K562 (cell line): Measurements from ENCODE around the gene KRTAP10-6. TPM values are rescaled to one million over a fixed set of nuclear protein-coding genes. Genes with fewer than 3 reads are reported as not detected.

Experiments
- ATAC-seq: fragments of 200-7000 bp; cut with Tn5 transposase; 3 replicates; pipeline ENCODE4 v1.9.1; 2020; ENCODE audit warnings: moderate library complexity
- BruUV-seq: library from RNA; stranded (reverse); fragments of 400-500 nt; replicated peaks from 2 replicates; lab custom pipeline; 2021; lab: Mats Ljungman, UMichigan
- CTCF ChIA-PET: fragments of 300-600 bp; formaldehyde crosslinking; extraction: SDS; loops from one replicate; lab custom pipeline; 2021; ENCODE audit warnings: low intra/inter-chr PET ratio; lab: Yijun Ruan, JAX
- POLR2A ChIA-PET: fragments of 300-600, 350-650 bp; sonication (Branson Sonifier 250); formaldehyde crosslinking; extraction: SDS; loops from one replicate; lab custom pipeline; 2021; ENCODE audit warnings: antibody characterized with exemption, inconsistent platforms; lab: Yijun Ruan, JAX
- DNase-seq, 4 experiments: peaks; one replicate each; pipeline versions ENCODE4 v3.0.0 to v3.0.0-alpha.2; 2011 to 2018; ENCODE audit warnings: low spot score in 3 of 4, mixed read lengths in 3 of 4; ENCODE audit errors: extremely low read depth in 1 of 4
- FAIRE-seq: peaks from 2 replicates; lab custom pipeline; 2011; peaks lifted over from hg19 to GRCh38; lab: Jason Lieb, UNC
- H2AFZ ChIP-seq: 2 replicates; pipeline ENCODE4 v1.6.0; 2011; ENCODE audit warnings: low read depth, low read length, control low read depth, inconsistent platforms
- H3K27ac ChIP-seq: fragments of 200-600 bp; 3 replicates; pipeline ENCODE4 v1.8.0; 2011; ENCODE audit warnings: low read depth, mild to moderate bottlenecking, control low read depth, inconsistent platforms, low read length, moderate library complexity, mixed read lengths; ENCODE audit errors: extremely low read depth
- H3K27me3 ChIP-seq, 2 experiments: fragments of 300-600 bp in 1 of 2; 2 replicates in 1 of 2; 3 replicates in 1 of 2; pipeline versions ENCODE4 v1.6.0 to v1.8.0; 2011; ENCODE audit warnings: inconsistent platforms in 2 of 2, low read length in 2 of 2, mild to moderate bottlenecking in 1 of 2, mixed read lengths in 1 of 2, moderate library complexity in 1 of 2; ENCODE audit not compliant: control insufficient read depth in 2 of 2, insufficient read depth in 2 of 2
- H3K36me3 ChIP-seq: fragments of 300-600 bp; 3 replicates; pipeline ENCODE4 v1.8.0; 2011; ENCODE audit warnings: mild to moderate bottlenecking, low read length, inconsistent platforms; ENCODE audit not compliant: control insufficient read depth, insufficient read depth
- H3K4me1 ChIP-seq, 2 experiments: fragments of 200-600 bp in 1 of 2; replicated peaks in 1 of 2; 2 replicates in 1 of 2; 3 replicates in 1 of 2; pipeline versions ENCODE4 v1.5.1 to v1.8.0; 2011; ENCODE audit warnings: inconsistent platforms in 2 of 2, low read length in 2 of 2, mild to moderate bottlenecking in 1 of 2, mixed read lengths in 1 of 2, moderate library complexity in 1 of 2; ENCODE audit not compliant: control insufficient read depth in 2 of 2, insufficient read depth in 2 of 2
- H3K4me2 ChIP-seq: 2 replicates; pipeline ENCODE4 v1.6.1; 2011; ENCODE audit warnings: low read length, control low read depth, inconsistent platforms, mixed read lengths; ENCODE audit not compliant: insufficient read depth
- H3K4me3 ChIP-seq: fragments of 200-600 bp; sonication (generic), shearing (Covaris generic); 2 replicates; pipeline ENCODE4 v1.5.1; 2016; ENCODE audit warnings: control low read depth, inconsistent platforms
- H3K79me2 ChIP-seq: fragments of 200-600 bp; 3 replicates; pipeline ENCODE4 v1.8.0; 2011; ENCODE audit warnings: low read length, inconsistent platforms; ENCODE audit not compliant: control insufficient read depth, insufficient read depth
- H3K9ac ChIP-seq, 2 experiments: 2 replicates each; pipeline versions ENCODE4 v1.6.0 to v1.6.1; 2011; ENCODE audit warnings: low read depth in 2 of 2, low read length in 2 of 2, control low read depth in 1 of 2, inconsistent platforms in 1 of 2, mild to moderate bottlenecking in 1 of 2, mixed read lengths in 1 of 2; ENCODE audit not compliant: insufficient read depth in 1 of 2
- H3K9me1 ChIP-seq: one replicate; pipeline ENCODE4 v1.6.0; 2011; ENCODE audit warnings: inconsistent platforms, mild to moderate bottlenecking, low read length, moderate library complexity; ENCODE audit not compliant: control insufficient read depth, insufficient read depth
- H3K9me3 ChIP-seq: replicated peaks from 2 replicates; pipeline ENCODE4 v1.5.1; 2011; ENCODE audit warnings: low read depth, low read length, inconsistent platforms; ENCODE audit not compliant: control insufficient read depth, insufficient read depth
- H4K20me1 ChIP-seq: replicated peaks from 2 replicates; pipeline ENCODE4 v1.6.1; 2011; ENCODE audit warnings: low read length, inconsistent platforms, mixed read lengths; ENCODE audit not compliant: control insufficient read depth, insufficient read depth
- AFF4 ChIP-seq: sonication (generic); formaldehyde crosslinking; IDR thresholded peaks from 2 replicates; pipeline ENCODE4 v1.8.0; 2023; ENCODE audit warnings: mild to moderate bottlenecking, missing genetic modification reagents
- ARID2 ChIP-seq: fragments of 450-650 bp; IDR thresholded peaks from 2 replicates; pipeline ENCODE4 v1.6.1; 2017; ENCODE audit warnings: antibody characterized with exemption, mild to moderate bottlenecking
- ETS1 ChIP-seq: conservative IDR thresholded peaks from 2 replicates; pipeline ENCODE4 v1.6.1; 2011; ENCODE audit warnings: low read depth, mild to moderate bottlenecking, low read length; ENCODE audit not compliant: control insufficient read depth
- ETV5 ChIP-seq: sonication (generic); formaldehyde crosslinking; IDR thresholded peaks from 2 replicates; pipeline ENCODE4 v1.4.0; 2020; ENCODE audit warnings: low read depth, mild to moderate bottlenecking, missing genetic modification reagents
- MXI1 ChIP-seq: IDR thresholded peaks from 2 replicates; pipeline ENCODE4 v1.6.1; 2011; ENCODE audit warnings: low read depth, mild to moderate bottlenecking, improper control_type of control experiment, low read length
- PKNOX1 ChIP-seq: fragments of 450-650 bp; IDR thresholded peaks from 2 replicates; pipeline ENCODE4 v1.6.1; 2016
- RBM14 ChIP-seq: fragments of 200-400 bp; formaldehyde crosslinking; IDR thresholded peaks from 2 replicates; pipeline ENCODE4 v1.6.1; 2018; ENCODE audit warnings: low read depth, mild to moderate bottlenecking, low read length, moderate library complexity, borderline replicate concordance; ENCODE audit not compliant: insufficient read depth
- ZNF445 ChIP-seq: fragments of 250-450 bp; sonication (Bioruptor Pico); IDR thresholded peaks from 2 replicates; pipeline ENCODE4 v1.4.0; 2020; ENCODE audit warnings: low read depth, mild to moderate bottlenecking, moderate library complexity
- ZNF717 ChIP-seq: fragments of 250-450 bp; sonication (Bioruptor Pico); IDR thresholded peaks from 2 replicates; pipeline ENCODE4 v1.5.0; 2021
- WGBS: fragments of 100-300 bp; shearing (Covaris generic); methylation state at CpG from one replicate; pipeline ENCODE4 v1.1.6; 2016; ENCODE audit warnings: low coverage, mixed read lengths; ENCODE audit not compliant: insufficient coverage; ENCODE audit errors: missing lambda C conversion rate; 5-methylcytosine and 5-hydroxymethylcytosine counted together
- in situ Hi-C: fragments of 300-500 bp; cut with MboI; formaldehyde crosslinking; loops from 4 replicates; pipeline ENCODE4 v1.15.0; 2018; ENCODE audit warnings: inconsistent platforms, mixed read lengths
- intact Hi-C: fragments of 100-400 bp; cut with micrococcal nuclease; formaldehyde crosslinking; loops from 2 replicates; pipeline ENCODE4 v1.14.2; 2022
- polyA plus RNA-seq, 8 experiments: library from polyadenylated mRNA; depleted of rRNA in 4 of 8; stranded (reverse) in 5 of 8; unstranded in 3 of 8; fragments of >200 nt; fragmentation: Nextera tagmentation in 2 of 8; fragmentation: Illumina TruSeq in 1 of 8; extraction: Ambion mirVana in 2 of 8; extraction: Trizol in 1 of 8; gene quantifications; 2 replicates each; pipeline versions ENCODE4 v1.2.1 to v1.2.3, GENCODE V29; 2011 to 2014; ENCODE audit warnings: inconsistent platforms in 1 of 8, missing spikeins in 1 of 8
- total RNA-seq, 7 experiments: library from RNA; depleted of rRNA in 6 of 7; stranded (reverse); fragments of >200 nt in 6 of 7; fragmentation: Illumina TruSeq in 2 of 7; extraction: Trizol in 2 of 7; gene quantifications; 2 replicates each; pipeline versions ENCODE4 v1.2.1 to v1.2.3, GENCODE V29; 2011 to 2021; ENCODE audit warnings: low replicate concordance in 1 of 7

Gene KRTAP10-6
- total and polyA plus RNA-seq, 9 of the 15 experiments (the other 6 are each of a cell fraction or from before 2014, with no cell fraction given), result not detected

GRCh38 chr21:44575307-44576024 is 16.8 kb downstream of the KRTAP10-6 start:
- WGBS, result under 1% methylated on average over 20 of the region's 20 CpGs
- CTCF ChIA-PET, result no interaction called here
- peaks cover 20 to 56% of the 10 kb centered on the region in 2 experiments; a peak in 4 of 5 replicates for H3K27me3 ChIP-seq
- no peak for ATAC-seq
- intact Hi-C loops, result no loop called here
- H3K27ac ChIP-seq, result no peak overlapping the region
- no peaks in the 10 kb centered on the region; the same call in none of the 2 replicates for H3K9me3 ChIP-seq
- no TSS peak for BruUV-seq
- TF ChIP-seq PKNOX1, result 0 out of 2 replicates have a peak, but pooled peaks have one; percentile 8
- no peak for TF ChIP-seq AFF4 (CRISPR knock-in tag)
- TF ChIP-seq ETS1, result no peak
- TF ChIP-seq RBM14, result no peak
- no peak for TF ChIP-seq ZNF717
- no peak for TF ChIP-seq ETV5
- no peak for TF ChIP-seq ARID2
- TF ChIP-seq MXI1, result no peak
- no peak for TF ChIP-seq ZNF445 (CRISPR knock-in tag)
- TF ChIP-seq, all 486 proteins: peak for 1
- Histone ChIP-seq H3K4me3 (no peak overlapping the region), H2AFZ (no peak overlapping the region), H3K4me2 (no peak overlapping the region), H3K36me3 (no peaks in the 10 kb centered on the region), H3K9me1 (no peaks in the 10 kb centered on the region), H3K79me2 (no peaks in the 10 kb centered on the region), H3K9ac (no peak overlapping the region), H3K4me1 (peaks cover 0 to 11% of the 10 kb centered on the region in 2 experiments; a peak in 1 of 5 replicates), H4K20me1 (no peaks in the 10 kb centered on the region)
- FAIRE-seq (no peak), DNase-seq (no peak)
- in situ Hi-C loops, result no loop called here
- POLR2A ChIA-PET, result interaction anchor here (0.6 kb wide), 1 partner anchor 426 kb away, joined by 3 read pairs; no protein-coding TSS in a partner anchor
